ENCODE results near the gene TSPEAR. TPM values are rescaled to one million over a fixed set of nuclear protein-coding genes. Genes with fewer than 3 reads are reported as not detected.

The TSPEAR gene
- total and polyA plus RNA-seq, 2 donors from 2014 or later, result 0.09 to 0.22 TPM

- peak in 3 of 5 donors; percentile 7 to 45 (median 38) for DNase-seq
- H3K9ac ChIP-seq (ENCODE audit: low read length in 3 of 3), result no peak overlapping the region
- peaks cover 38% of the 10 kb centered on the region for H3K27me3 ChIP-seq (ENCODE audit: control insufficient read depth, insufficient read depth, low read length)
- no peaks in the 10 kb centered on the region for H3K36me3 ChIP-seq (ENCODE audit: control insufficient read depth in 2 of 3, insufficient read depth in 3 of 3, low read length in 3 of 3)
- H3K27ac ChIP-seq (ENCODE audit: low read depth in 2 of 2, low read length in 2 of 2), result no peak overlapping the region
- H3K9me3 ChIP-seq (ENCODE audit: control insufficient read depth in 2 of 3, insufficient read depth in 1 of 3, low read length in 3 of 3), result no peaks in the 10 kb centered on the region
- no peak for FAIRE-seq
- intact Hi-C loops (cut with DNase I), result no loop called here
- no peaks in the 10 kb centered on the region for H3K4me1 ChIP-seq (ENCODE audit: control insufficient read depth in 2 of 3, insufficient read depth in 2 of 3, low read depth in 1 of 3, low read length in 3 of 3)
- no peak for TF ChIP-seq CTCF (IDR thresholded peaks at IDR 0.05; ENCODE audit: borderline replicate concordance, extremely low read depth, insufficient read depth)
- H3K4me3 ChIP-seq (ENCODE audit: low read length in 3 of 3), result no peak overlapping the region
Measured at GRCh38 chr21:44708866-44709425, 2.4 kb downstream of the TSPEAR start.

DNA sequence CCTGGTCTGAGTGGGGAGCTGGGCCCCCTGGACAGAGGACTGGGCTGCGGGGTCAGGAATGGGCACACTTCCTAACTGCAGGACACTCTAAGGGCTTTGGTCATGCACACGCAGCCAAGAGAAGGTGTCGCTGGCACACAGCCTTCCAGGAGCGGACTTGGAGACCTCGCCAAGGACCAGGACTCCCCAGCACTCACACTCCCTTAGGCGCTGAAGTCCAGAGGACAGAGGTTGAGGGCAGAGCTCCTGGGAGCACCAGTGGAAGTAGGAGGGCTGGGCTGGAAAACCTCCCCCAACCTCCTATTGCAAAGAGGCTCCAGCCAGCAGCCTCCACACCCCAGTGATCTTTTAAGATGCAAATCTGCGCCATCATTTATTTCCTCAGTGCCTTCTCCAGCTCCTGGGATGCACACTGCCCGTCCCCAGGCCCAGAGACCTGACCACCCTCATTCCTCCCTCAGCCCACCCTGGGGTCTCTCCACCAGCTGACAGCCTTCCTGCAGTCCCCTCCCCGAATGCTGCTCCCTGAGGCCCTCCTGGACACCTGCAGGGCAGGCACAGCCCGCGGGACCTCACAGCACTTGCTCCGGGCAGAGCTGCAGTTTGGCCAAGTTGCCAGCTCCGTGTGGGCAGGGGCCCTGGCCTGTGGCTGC is 3.0 kb downstream of the TSPEAR start:
- no peak overlapping the region for H3K9ac ChIP-seq (ENCODE audit: low read length in 3 of 3)
- FAIRE-seq, result no peak

GRCh38 chr21:44706706-44707581 is 4.4 kb downstream of the TSPEAR start:
- no peak overlapping the region for H3K9ac ChIP-seq (ENCODE audit: low read length in 3 of 3)
- no peak for TF ChIP-seq CTCF (IDR thresholded peaks at IDR 0.05; ENCODE audit: borderline replicate concordance, extremely low read depth, insufficient read depth)
- H3K4me1 ChIP-seq (ENCODE audit: control insufficient read depth in 2 of 3, insufficient read depth in 2 of 3, low read depth in 1 of 3, low read length in 3 of 3), result no peaks in the 10 kb centered on the region
- intact Hi-C loops (cut with DNase I), result no loop called here
- H3K36me3 ChIP-seq (ENCODE audit: control insufficient read depth in 2 of 3, insufficient read depth in 3 of 3, low read length in 3 of 3), result no peaks in the 10 kb centered on the region
- no peak overlapping the region for H3K4me3 ChIP-seq (ENCODE audit: low read length in 3 of 3)
- DNase-seq, result peak in 1 of 5 donors; percentile 50
- FAIRE-seq, result no peak
- H3K9me3 ChIP-seq (ENCODE audit: control insufficient read depth in 2 of 3, insufficient read depth in 1 of 3, low read length in 3 of 3), result no peaks in the 10 kb centered on the region
- H3K27ac ChIP-seq (ENCODE audit: low read depth in 2 of 2, low read length in 2 of 2), result no peak overlapping the region
- H3K27me3 ChIP-seq (ENCODE audit: control insufficient read depth, insufficient read depth, low read length), result peaks cover 30% of the 10 kb centered on the region

More for the DNA sequence above, 3.0 kb downstream of the TSPEAR start:
- Histone ChIP-seq H3K36me3 (ENCODE audit: control insufficient read depth in 2 of 3, insufficient read depth in 3 of 3, low read length in 3 of 3) (no peaks in the 10 kb centered on the region), H3K9me3 (ENCODE audit: control insufficient read depth in 2 of 3, insufficient read depth in 1 of 3, low read length in 3 of 3) (no peaks in the 10 kb centered on the region), H3K4me3 (ENCODE audit: low read length in 3 of 3) (no peak overlapping the region), H3K27ac (ENCODE audit: low read depth in 2 of 2, low read length in 2 of 2) (no peak overlapping the region), H3K4me1 (ENCODE audit: control insufficient read depth in 2 of 3, insufficient read depth in 2 of 3, low read depth in 1 of 3, low read length in 3 of 3) (no peaks in the 10 kb centered on the region), H3K27me3 (ENCODE audit: control insufficient read depth, insufficient read depth, low read length) (peaks cover 38% of the 10 kb centered on the region)
- peak in 2 of 5 donors; percentile 47 to 61 for DNase-seq
- intact Hi-C loops (cut with DNase I), result no loop called here
- no peak for TF ChIP-seq CTCF (IDR thresholded peaks at IDR 0.05; ENCODE audit: borderline replicate concordance, extremely low read depth, insufficient read depth)

Data from kidney (tissue), 14 donors.